T-helper 17 cell (primary cell): ENCODE measurements around the gene CDH12. TPM values are rescaled to one million over a fixed set of nuclear protein-coding genes. Genes with fewer than 3 reads are reported as not detected.
"Not testable (repeated sequence)": the region's sequence is repeated elsewhere in the genome, so short reads cannot be mapped to it uniquely, and the experiment has no call there.

Source experiments
- ATAC-seq: fragments of 150-1000 bp; cut with Tn5 transposase; 2 replicates; pipeline ENCODE4 v1.10.0; 2021; ENCODE audit warnings: mild to moderate bottlenecking, moderate library complexity
- DNase-seq, 3 donors: peaks; one replicate each; pipeline versions ENCODE4 v3.0.0 to v3.0.0-alpha.2; 2020 to 2021
- H3K9me3 ChIP-seq: one replicate; pipeline ENCODE4 v1.7.0; 2013; ENCODE audit warnings: low read length, mild to moderate bottlenecking; ENCODE audit not compliant: control insufficient read depth, poor library complexity, severe bottlenecking
- H3K27ac Mint-ChIP-seq: one replicate; pipeline ENCODE4 v1.8.0; 2022; ENCODE audit warnings: mild to moderate bottlenecking, moderate library complexity, mixed read lengths
- H3K27me3 Mint-ChIP-seq: one replicate; pipeline ENCODE4 v1.8.0; 2022; ENCODE audit warnings: mixed read lengths
- H3K36me3 Mint-ChIP-seq: one replicate; pipeline ENCODE4 v1.8.0; 2022; ENCODE audit warnings: low read depth, mixed read lengths
- H3K4me1 Mint-ChIP-seq: one replicate; pipeline ENCODE4 v1.8.0; 2022; ENCODE audit warnings: mild to moderate bottlenecking, mixed read lengths
- H3K4me3 Mint-ChIP-seq: one replicate; pipeline ENCODE4 v1.8.0; 2022; ENCODE audit warnings: mild to moderate bottlenecking, moderate library complexity, mixed read lengths
- total RNA-seq, 4 donors: library from RNA in 2 of 4; stranded (reverse) in 2 of 4; gene quantifications; one replicate each; pipeline ENCODE4 v1.2.3 and lab custom pipeline; 2022 to 2026

Gene CDH12
- total RNA-seq, 2 donors from 2014 or later, result not detected

DNA sequence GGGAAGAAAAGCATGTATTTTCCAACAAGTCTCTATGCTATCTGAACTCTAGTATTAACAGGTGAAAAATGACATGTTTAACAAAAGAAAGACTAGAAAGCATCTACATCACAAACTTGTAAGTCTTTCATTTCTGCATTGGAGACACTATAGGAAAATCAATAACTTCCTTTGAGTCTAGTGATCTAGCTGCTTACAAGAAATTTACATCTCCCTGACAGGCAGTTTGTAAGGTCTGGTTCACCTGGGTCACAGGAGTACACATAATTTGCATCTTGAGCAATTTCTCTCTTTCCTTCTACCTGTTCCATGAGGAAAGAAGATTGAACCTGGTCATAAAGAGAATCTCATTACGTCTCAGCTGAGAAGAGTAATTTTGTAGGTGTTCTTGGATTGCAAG, 696.2 kb downstream of the CDH12 start:
- H3K4me1 Mint-ChIP-seq, H3K27ac Mint-ChIP-seq, H3K9me3 ChIP-seq, H3K4me3 Mint-ChIP-seq, DNase-seq, ATAC-seq, H3K27me3 Mint-ChIP-seq, H3K36me3 Mint-ChIP-seq: not testable (repeated sequence)

GRCh38 chr5:22154779-22155178, 698.4 kb downstream of the CDH12 start:
- not testable (repeated sequence) for H3K4me1 Mint-ChIP-seq, H3K27me3 Mint-ChIP-seq, DNase-seq, H3K36me3 Mint-ChIP-seq, H3K9me3 ChIP-seq, H3K4me3 Mint-ChIP-seq, ATAC-seq, H3K27ac Mint-ChIP-seq

- not testable (repeated sequence) for ATAC-seq, H3K9me3 ChIP-seq, H3K4me3 Mint-ChIP-seq, H3K27ac Mint-ChIP-seq, H3K36me3 Mint-ChIP-seq, DNase-seq, H3K27me3 Mint-ChIP-seq, H3K4me1 Mint-ChIP-seq
These were observed 701.3 kb downstream of the CDH12 start for GRCh38 chr5:22151801-22152200.

- H3K36me3 Mint-ChIP-seq, H3K4me1 Mint-ChIP-seq, ATAC-seq, H3K4me3 Mint-ChIP-seq, H3K9me3 ChIP-seq, DNase-seq, H3K27me3 Mint-ChIP-seq, H3K27ac Mint-ChIP-seq: not testable (repeated sequence)
These were observed 712.7 kb downstream of the CDH12 start for GRCh38 chr5:22140418-22140817.

- H3K4me1 Mint-ChIP-seq, H3K27me3 Mint-ChIP-seq, H3K27ac Mint-ChIP-seq, H3K9me3 ChIP-seq, H3K36me3 Mint-ChIP-seq, DNase-seq, ATAC-seq, H3K4me3 Mint-ChIP-seq: not testable (repeated sequence)
These were observed 713.4 kb downstream of the CDH12 start for GRCh38 chr5:22139662-22140300.

- H3K27me3 Mint-ChIP-seq, result no peaks in the 10 kb centered on the region
- no peak for ATAC-seq
- no peak overlapping the region for H3K4me3 Mint-ChIP-seq
- no peak overlapping the region for H3K27ac Mint-ChIP-seq
- DNase-seq, result no peak
- no peaks in the 10 kb centered on the region for H3K9me3 ChIP-seq
- no peaks in the 10 kb centered on the region for H3K4me1 Mint-ChIP-seq
- H3K36me3 Mint-ChIP-seq, result no peaks in the 10 kb centered on the region
These were observed 741.8 kb downstream of the CDH12 start for GRCh38 chr5:22111320-22111719.

GRCh38 chr5:22109315-22109714, 743.8 kb downstream of the CDH12 start:
- Mint-ChIP-seq H3K27ac (no peak overlapping the region), H3K4me1 (no peaks in the 10 kb centered on the region), H3K4me3 (no peak overlapping the region), H3K36me3 (no peaks in the 10 kb centered on the region), H3K27me3 (no peaks in the 10 kb centered on the region)
- DNase-seq (no peak), ATAC-seq (no peak)
- no peaks in the 10 kb centered on the region for H3K9me3 ChIP-seq

DNA sequence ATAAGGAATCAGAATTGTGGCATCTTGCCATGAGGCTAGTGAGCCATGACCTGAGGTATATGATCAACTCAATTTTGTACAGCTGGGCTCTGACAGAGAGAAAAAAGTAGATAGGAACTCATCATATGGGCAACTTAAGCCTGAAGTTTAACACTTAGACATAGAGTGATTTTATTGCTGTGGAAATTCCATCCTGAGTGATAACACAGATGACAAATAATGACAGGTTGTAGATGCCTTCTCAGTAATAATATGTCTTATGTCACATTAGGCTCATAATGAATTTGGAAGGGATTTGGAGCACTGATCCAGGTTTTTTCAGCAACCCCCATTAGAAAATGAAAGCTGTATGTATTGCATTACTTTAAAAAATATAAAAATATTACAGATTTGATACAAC, 744.6 kb downstream of the CDH12 start:
- ATAC-seq, result no peak
- Mint-ChIP-seq H3K4me1 (no peaks in the 10 kb centered on the region), H3K36me3 (no peaks in the 10 kb centered on the region), H3K4me3 (no peak overlapping the region), H3K27me3 (no peaks in the 10 kb centered on the region), H3K27ac (no peak overlapping the region)
- DNase-seq, result no peak
- no peaks in the 10 kb centered on the region for H3K9me3 ChIP-seq

- no peak for ATAC-seq
- H3K9me3 ChIP-seq, result no peaks in the 10 kb centered on the region
- H3K4me3 Mint-ChIP-seq, result no peak overlapping the region
- H3K36me3 Mint-ChIP-seq, result no peaks in the 10 kb centered on the region
- no peaks in the 10 kb centered on the region for H3K27me3 Mint-ChIP-seq
- no peaks in the 10 kb centered on the region for H3K4me1 Mint-ChIP-seq
- DNase-seq, result no peak
- H3K27ac Mint-ChIP-seq, result no peak overlapping the region
These were observed 750.3 kb downstream of the CDH12 start for GRCh38 chr5:22102823-22103359.

GRCh38 chr5:22088517-22088916, 764.6 kb downstream of the CDH12 start:
- H3K27ac Mint-ChIP-seq, result no peak overlapping the region
- no peak for ATAC-seq
- no peaks in the 10 kb centered on the region for H3K27me3 Mint-ChIP-seq

GRCh38 chr5:22079566-22079965, 773.6 kb downstream of the CDH12 start:
- Mint-ChIP-seq H3K4me3 (no peak overlapping the region), H3K27ac (no peak overlapping the region), H3K36me3 (no peaks in the 10 kb centered on the region), H3K4me1 (no peaks in the 10 kb centered on the region), H3K27me3 (no peaks in the 10 kb centered on the region)
- ATAC-seq (no peak), DNase-seq (no peak)
- H3K9me3 ChIP-seq, result no peaks in the 10 kb centered on the region

More at GRCh38 chr5:22088517-22088916, 764.6 kb downstream of the CDH12 start:
- H3K9me3 ChIP-seq, result no peaks in the 10 kb centered on the region
- Mint-ChIP-seq H3K4me3 (no peak overlapping the region), H3K4me1 (no peaks in the 10 kb centered on the region), H3K36me3 (no peaks in the 10 kb centered on the region)
- DNase-seq, result no peak

GRCh38 chr5:22079002-22079401, 774.1 kb downstream of the CDH12 start:
- ATAC-seq (no peak), DNase-seq (no peak)
- H3K4me1 Mint-ChIP-seq, result no peaks in the 10 kb centered on the region
- H3K27ac Mint-ChIP-seq, result no peak overlapping the region
- no peaks in the 10 kb centered on the region for H3K36me3 Mint-ChIP-seq
- no peak overlapping the region for H3K4me3 Mint-ChIP-seq
- no peaks in the 10 kb centered on the region for H3K27me3 Mint-ChIP-seq
- no peaks in the 10 kb centered on the region for H3K9me3 ChIP-seq

- H3K4me3 Mint-ChIP-seq, result no peak overlapping the region
- ATAC-seq (no peak), DNase-seq (no peak)
- no peaks in the 10 kb centered on the region for H3K4me1 Mint-ChIP-seq
- H3K27ac Mint-ChIP-seq, result no peak overlapping the region
- no peaks in the 10 kb centered on the region for H3K9me3 ChIP-seq
- H3K36me3 Mint-ChIP-seq, result no peaks in the 10 kb centered on the region
- H3K27me3 Mint-ChIP-seq, result no peaks in the 10 kb centered on the region
These were observed 776.6 kb downstream of the CDH12 start for GRCh38 chr5:22076586-22076985.

DNA sequence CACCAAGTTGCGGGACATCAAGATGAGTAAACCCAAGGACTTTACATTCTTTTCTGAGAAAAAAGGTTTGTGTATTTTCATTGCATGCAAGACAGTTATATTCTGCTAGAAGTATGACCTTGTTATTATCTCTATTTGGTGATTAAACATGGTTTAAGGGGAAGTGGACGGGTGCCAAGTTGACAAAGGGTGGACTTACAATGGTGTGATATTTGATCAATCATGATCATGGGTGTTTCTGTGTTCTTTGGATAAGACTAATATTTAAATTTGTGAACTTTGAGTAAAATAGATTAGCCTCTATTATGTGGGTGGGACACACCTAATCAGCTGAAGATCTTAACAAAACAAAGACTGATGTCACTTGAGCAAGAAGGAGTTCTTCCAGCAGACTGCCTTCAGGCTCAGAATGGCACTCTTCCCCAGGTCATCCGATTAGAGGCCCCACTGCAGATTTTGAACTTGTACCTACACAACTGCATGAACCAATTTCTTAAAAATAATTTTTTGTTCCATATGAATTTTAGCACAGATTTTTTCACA, 782.9 kb downstream of the CDH12 start:
- Mint-ChIP-seq H3K4me1 (no peaks in the 10 kb centered on the region), H3K4me3 (no peak overlapping the region), H3K27me3 (no peaks in the 10 kb centered on the region), H3K27ac (no peak overlapping the region), H3K36me3 (no peaks in the 10 kb centered on the region)
- DNase-seq (no peak), ATAC-seq (no peak)
- H3K9me3 ChIP-seq, result no peaks in the 10 kb centered on the region
